A549 (cell line): ENCODE measurements around the gene PTOV1. TPM values are rescaled to one million over a fixed set of nuclear protein-coding genes. Genes with fewer than 3 reads are reported as not detected.

Experiments used
- ATAC-seq, 2 experiments: fragments of 200-7000 bp in 1 of 2; fragments of >200 bp in 1 of 2; cut with Nextera tagmentation in 1 of 2; cut with Tn5 transposase in 1 of 2; 3 replicates each; pipeline versions ENCODE4 v1.8.0 to v1.9.1; 2018 to 2020; ENCODE audit warnings: mild to moderate bottlenecking in 1 of 2, moderate library complexity in 1 of 2
- CTCF ChIA-PET: fragments of 300-600 bp; sonication (Branson Sonifier 250); formaldehyde crosslinking; extraction: SDS; loops from one replicate; lab custom pipeline; 2021; ENCODE audit warnings: antibody characterized with exemption, inconsistent platforms; lab: Yijun Ruan, JAX
- POLR2A ChIA-PET: fragments of 350-600 bp; formaldehyde crosslinking; extraction: SDS; loops from one replicate; lab custom pipeline; 2021; ENCODE audit warnings: antibody characterized with exemption, inconsistent platforms; lab: Yijun Ruan, JAX
- DNase-seq, 2 experiments: peaks; one replicate each; pipeline versions ENCODE4 v3.0.0 to v3.0.0-alpha.2; 2011 to 2016; ENCODE audit warnings: low read depth in 1 of 2, low spot score in 1 of 2
- FAIRE-seq: peaks from 2 replicates; lab custom pipeline; 2011; peaks lifted over from hg19 to GRCh38; lab: Jason Lieb, UNC
- H3K27ac ChIP-seq, 2 experiments: fragments of >200 bp; sonication (Bioruptor Twin); formaldehyde crosslinking; 3 replicates each; pipeline ENCODE4 v1.5.1; 2016 to 2017
- H3K4me1 ChIP-seq: fragments of >200 bp; sonication (Bioruptor Twin); formaldehyde crosslinking; 3 replicates; pipeline ENCODE4 v1.6.1; 2016
- H3K4me2 ChIP-seq: fragments of >200 bp; sonication (Bioruptor Twin); formaldehyde crosslinking; 3 replicates; pipeline ENCODE4 v1.6.1; 2016
- H3K4me3 ChIP-seq: fragments of >200 bp; sonication (Bioruptor Twin); formaldehyde crosslinking; 3 replicates; pipeline ENCODE4 v1.5.1; 2016
- H3K9me3 ChIP-seq: fragments of >200 bp; sonication (Bioruptor Twin); formaldehyde crosslinking; 3 replicates; pipeline ENCODE4 v1.6.1; 2016
- BHLHE40 ChIP-seq: IDR thresholded peaks from 2 replicates; pipeline ENCODE4 v1.6.1; 2012; ENCODE audit warnings: low read depth, low read length, inconsistent platforms
- E2F6 ChIP-seq: IDR thresholded peaks from 2 replicates; pipeline ENCODE4 v1.6.1; 2012; ENCODE audit warnings: low read depth, borderline replicate concordance
- FOSL2 ChIP-seq, 2 experiments: fragments of 450-650 bp in 1 of 2; fragments of >200 bp in 1 of 2; sonication (Bioruptor Twin) in 1 of 2; formaldehyde crosslinking; IDR thresholded peaks; 2 replicates each; pipeline versions ENCODE4 v1.5.0 to v1.6.1; 2016 to 2020; ENCODE audit warnings: mild to moderate bottlenecking in 1 of 2, moderate library complexity in 1 of 2
- FOXS1 ChIP-seq: fragments of 250-450 bp; sonication (Bioruptor Pico); IDR thresholded peaks from 2 replicates; pipeline ENCODE4 v1.5.0; 2020; ENCODE audit warnings: mild to moderate bottlenecking, moderate library complexity
- GATA3 ChIP-seq: IDR thresholded peaks from 2 replicates; pipeline ENCODE4 v1.6.1; 2012; ENCODE audit warnings: borderline replicate concordance
- HMGXB4 ChIP-seq: fragments of 250-450 bp; sonication (Bioruptor Pico); IDR thresholded peaks from 2 replicates; pipeline ENCODE4 v1.5.0; 2021; ENCODE audit warnings: mild to moderate bottlenecking, moderate library complexity, borderline replicate concordance
- HOXB13 ChIP-seq: fragments of 250-450 bp; sonication (Bioruptor Pico); IDR thresholded peaks from 2 replicates; pipeline ENCODE4 v1.5.0; 2020; ENCODE audit warnings: low read depth, mild to moderate bottlenecking, moderate library complexity
- JUNB ChIP-seq: fragments of >200 bp; sonication (Bioruptor Twin); formaldehyde crosslinking; IDR thresholded peaks from 2 replicates; pipeline ENCODE4 v1.6.1; 2016
- MAX ChIP-seq: IDR thresholded peaks from 2 replicates; pipeline ENCODE4 v1.6.1; 2012
- MAZ ChIP-seq: fragments of 150-350 bp; IDR thresholded peaks from 2 replicates; pipeline ENCODE4 v1.6.1; 2014; ENCODE audit warnings: antibody characterized with exemption, low read depth, low read length, borderline replicate concordance
- MYC ChIP-seq: IDR thresholded peaks from 2 replicates; pipeline ENCODE4 v1.6.1; 2012; ENCODE audit warnings: mild to moderate bottlenecking, inconsistent platforms, low read length, improper control_type of control experiment, borderline replicate concordance
- NFE2L2 ChIP-seq: fragments of 150-350 bp; conservative IDR thresholded peaks from 2 replicates; pipeline ENCODE4 v1.6.1; 2014; ENCODE audit warnings: low read length
- PHF8 ChIP-seq: fragments of 200-600 bp; sonication (generic); IDR thresholded peaks from 2 replicates; pipeline ENCODE4 v1.6.1; 2016; ENCODE audit warnings: low read depth, mild to moderate bottlenecking, antibody characterized with exemption, moderate library complexity, borderline replicate concordance
- POLR2AphosphoS2 ChIP-seq: conservative IDR thresholded peaks from 2 replicates; pipeline ENCODE4 v1.6.1; 2012; ENCODE audit warnings: low read length, improper control_type of control experiment, inconsistent platforms
- RAD21 ChIP-seq, 2 experiments: fragments of >200 bp in 1 of 2; sonication (Bioruptor Twin) in 1 of 2; formaldehyde crosslinking in 1 of 2; IDR thresholded peaks in 1 of 2; conservative IDR thresholded peaks in 1 of 2; 2 replicates in 1 of 2; 3 replicates in 1 of 2; pipeline ENCODE4 v1.6.1; 2012 to 2018; ENCODE audit warnings: inconsistent platforms in 1 of 2
- RARB ChIP-seq: fragments of 250-450 bp; sonication (Bioruptor Pico); IDR thresholded peaks from 2 replicates; pipeline ENCODE4 v1.8.0; 2021; ENCODE audit warnings: mild to moderate bottlenecking, moderate library complexity
- RFX5 ChIP-seq: fragments of 450-650 bp; IDR thresholded peaks from 2 replicates; pipeline ENCODE4 v1.7.1; 2014; ENCODE audit warnings: antibody characterized with exemption, mild to moderate bottlenecking, moderate library complexity
- RNF2 ChIP-seq: fragments of 200-600 bp; sonication (generic); IDR thresholded peaks from 2 replicates; pipeline ENCODE4 v1.6.1; 2016; ENCODE audit warnings: low read depth, mild to moderate bottlenecking, antibody characterized with exemption, moderate library complexity, borderline replicate concordance
- SREBF2 ChIP-seq: fragments of 450-650 bp; IDR thresholded peaks from 2 replicates; pipeline ENCODE4 v1.6.1; 2014; ENCODE audit warnings: mild to moderate bottlenecking, moderate library complexity
- TP53 ChIP-seq: fragments of 250-450 bp; sonication (Bioruptor Pico); IDR thresholded peaks from 2 replicates; pipeline ENCODE4 v1.5.0; 2021; ENCODE audit warnings: mild to moderate bottlenecking, moderate library complexity
- ZFP36 ChIP-seq: fragments of 450-650 bp; IDR thresholded peaks from 2 replicates; pipeline ENCODE4 v1.6.1; 2014; ENCODE audit warnings: borderline replicate concordance; ENCODE audit not compliant: partially characterized antibody
- ZSCAN20 ChIP-seq: fragments of 250-450 bp; sonication (Bioruptor Pico); IDR thresholded peaks from 2 replicates; pipeline ENCODE4 v1.8.0; 2022; ENCODE audit warnings: mild to moderate bottlenecking, moderate library complexity
- WGBS: methylation state at CpG from one replicate; pipeline ENCODE4 v1.1.6; 2017; ENCODE audit errors: missing lambda C conversion rate; 5-methylcytosine and 5-hydroxymethylcytosine counted together
- polyA plus RNA-seq, 4 experiments: library from polyadenylated mRNA; depleted of rRNA in 3 of 4; stranded (reverse); fragments of >200 nt; fragmentation: RNase III in 1 of 4; extraction: RNeasy Plus Mini Kit Qiagen cat#74134 plus additional on column Dnase treatment in 1 of 4; gene quantifications; 2 replicates in 3 of 4; 3 replicates in 1 of 4; pipeline ENCODE4 v1.2.3, GENCODE V29; 2011 to 2017

PTOV1 gene
- polyA plus RNA-seq, 2 of the 4 experiments (the other 2 are of a cell fraction) = 27.7 to 147 TPM

GRCh38 chr19:49870309-49870901 is 19.4 kb downstream of the PTOV1 start:
- peak overlapping the region; percentile 85 to 92 for H3K27ac ChIP-seq
- CTCF ChIA-PET = interaction anchor here (1.2 to 1.6 kb wide), 2 partner anchors 17 to 20 kb away, joined by 4 to 6 read pairs; no protein-coding TSS in a partner anchor
- ATAC-seq (no peak), FAIRE-seq (no peak), DNase-seq (no peak)
- TF ChIP-seq POLR2AphosphoS2 = peak; percentile 53; the same call in 1 of the 2 replicates
- TF ChIP-seq RNF2 = no peak
- WGBS = 71% methylated on average over 13 of the region's 15 CpGs
- peak overlapping the region; percentile 86 for H3K4me2 ChIP-seq
- no peaks in the 10 kb centered on the region for H3K9me3 ChIP-seq
- POLR2A ChIA-PET = interaction anchor here (1.4 kb wide), 1 partner anchor 27 kb away, joined by 4 read pairs; no protein-coding TSS in a partner anchor
- H3K4me1 ChIP-seq = peaks cover 40% of the 10 kb centered on the region
- peak overlapping the region; percentile 46 for H3K4me3 ChIP-seq

- DNase-seq = no peak
- no peak for ATAC-seq
- POLR2A ChIA-PET = interaction anchor here (0.8 kb wide), 1 partner anchor 58 kb away, joined by 3 read pairs; the partner anchor contains the start of gene NUP62
- H3K4me3 ChIP-seq = no peak overlapping the region
- peaks cover 32% of the 10 kb centered on the region for H3K4me1 ChIP-seq
- FAIRE-seq = no peak
- no peak overlapping the region for H3K27ac ChIP-seq
- TF ChIP-seq PHF8 (no peak), MAX (no peak), FOXS1 (CRISPR knock-in tag) (no peak), ZFP36 (peak; percentile 91), HOXB13 (CRISPR knock-in tag) (no peak), RAD21 (conservative IDR thresholded peaks at IDR 0.05 in 1 of 2, IDR thresholded peaks at IDR 0.05 in 1 of 2) (no peak), JUNB (no peak), HMGXB4 (CRISPR knock-in tag) (no peak)
- TF ChIP-seq, all 56 proteins: peak for 1
- WGBS = 92% methylated on average over 17 of the region's 17 CpGs
- Histone ChIP-seq H3K9me3 (no peaks in the 10 kb centered on the region), H3K4me2 (no peak overlapping the region)
- CTCF ChIA-PET = interaction anchor here (1.2 to 1.6 kb wide), 3 partner anchors 11 to 19 kb away, joined by 3 to 6 read pairs (median 4); no protein-coding TSS in a partner anchor
These were observed 20.5 kb downstream of the PTOV1 start for GRCh38 chr19:49871349-49871985.

- Histone ChIP-seq H3K4me1 (peaks cover 31% of the 10 kb centered on the region), H3K4me2 (no peak overlapping the region), H3K27ac (no peak overlapping the region), H3K9me3 (no peaks in the 10 kb centered on the region), H3K4me3 (no peak overlapping the region)
- DNase-seq (no peak), ATAC-seq (no peak), FAIRE-seq (no peak)
- POLR2A ChIA-PET = no interaction called here
- TF ChIP-seq BHLHE40 = no peak
- TF ChIP-seq MYC = no peak
- TF ChIP-seq E2F6 = no peak
- TF ChIP-seq TP53 (CRISPR knock-in tag) = no peak
- no peak for TF ChIP-seq SREBF2
- no peak for TF ChIP-seq NFE2L2
- TF ChIP-seq MAZ = no peak
- no peak for TF ChIP-seq ZSCAN20 (CRISPR knock-in tag)
- TF ChIP-seq FOSL2 (IDR thresholded peaks at IDR 0.05) = no peak
- no peak for TF ChIP-seq FOSL2 (CRISPR knock-in tag; IDR thresholded peaks at IDR 0.05)
- TF ChIP-seq GATA3 = no peak
- TF ChIP-seq RARB (CRISPR knock-in tag) = no peak
- TF ChIP-seq RFX5 = no peak
- WGBS = 88% methylated on average over 25 of the region's 27 CpGs
- CTCF ChIA-PET = interaction anchor here (1.2 kb wide), 1 partner anchor 12 kb away, joined by 3 read pairs; no protein-coding TSS in a partner anchor
These were observed 21.5 kb downstream of the PTOV1 start for GRCh38 chr19:49872245-49873128.
